IMR-90 (cell line): Measurements from ENCODE around the gene CTNNA2. TPM values are rescaled to one million over a fixed set of nuclear protein-coding genes. Genes with fewer than 3 reads are reported as not detected.

Source experiments
- ATAC-seq: fragments of 200-7000 bp; cut with Tn5 transposase; 2 replicates; pipeline ENCODE4 v1.9.1; 2020; ENCODE audit warnings: low read depth, mild to moderate bottlenecking, moderate library complexity
- BruUV-seq: library from RNA; stranded (reverse); fragments of 400-500 nt; replicated peaks from 2 replicates; lab custom pipeline; 2021; lab: Mats Ljungman, UMichigan
- CTCF ChIA-PET: fragments of 300-600 bp; formaldehyde crosslinking; extraction: SDS; loops from one replicate; lab custom pipeline; 2021; ENCODE audit warnings: antibody characterized with exemption; lab: Yijun Ruan, JAX
- POLR2A ChIA-PET: fragments of 300-600 bp; sonication (Branson Sonifier 250); formaldehyde crosslinking; loops from one replicate; lab custom pipeline; 2022; ENCODE audit warnings: antibody characterized with exemption; ENCODE audit not compliant: unreplicated experiment; lab: Charles Lee
- DNase-seq: peaks from one replicate; pipeline ENCODE4 v3.0.0; 2013
- H2AFZ ChIP-seq: replicated peaks from 2 replicates; pipeline ENCODE3; 2013; ENCODE audit warnings: low read length, mild to moderate bottlenecking; ENCODE audit not compliant: poor library complexity
- H2AK5ac ChIP-seq: 2 replicates; pipeline ENCODE4 v1.6.1; 2013; ENCODE audit warnings: low read depth, low read length, inconsistent platforms
- H2AK9ac ChIP-seq: replicated peaks from 2 replicates; pipeline ENCODE3; 2013; ENCODE audit warnings: mild to moderate bottlenecking, low read depth, low read length, moderate library complexity; ENCODE audit not compliant: poor library complexity
- H2BK120ac ChIP-seq: 2 replicates; pipeline ENCODE4 v1.6.1; 2013; ENCODE audit warnings: low read depth, low read length, inconsistent platforms
- H2BK15ac ChIP-seq: 3 replicates; pipeline ENCODE4 v1.6.1; 2013; ENCODE audit warnings: low read depth, low read length, inconsistent platforms
- H2BK20ac ChIP-seq: 2 replicates; pipeline ENCODE4 v1.6.1; 2013; ENCODE audit warnings: low read depth, mild to moderate bottlenecking, inconsistent platforms, low read length, moderate library complexity
- H2BK5ac ChIP-seq: 2 replicates; pipeline ENCODE4 v1.6.1; 2013; ENCODE audit warnings: mild to moderate bottlenecking, low read depth, low read length, inconsistent platforms; ENCODE audit not compliant: poor library complexity, severe bottlenecking
- H3K14ac ChIP-seq: replicated peaks from 2 replicates; pipeline ENCODE4 v1.6.1; 2013; ENCODE audit warnings: low read depth, low read length, inconsistent platforms
- H3K18ac ChIP-seq: 2 replicates; pipeline ENCODE4 v1.6.1; 2013; ENCODE audit warnings: low read depth, low read length, control low read depth
- H3K23ac ChIP-seq: 2 replicates; pipeline ENCODE4 v1.6.1; 2013; ENCODE audit warnings: low read depth, low read length, inconsistent platforms
- H3K27ac ChIP-seq: 2 replicates; pipeline ENCODE4 v1.5.1; 2013; ENCODE audit warnings: mild to moderate bottlenecking, control low read depth, low read length; ENCODE audit not compliant: insufficient read depth
- H3K27me3 ChIP-seq: 2 replicates; pipeline ENCODE4 v1.6.1; 2013; ENCODE audit warnings: low read length; ENCODE audit not compliant: control insufficient read depth, insufficient read depth
- H3K36me3 ChIP-seq: 2 replicates; pipeline ENCODE4 v1.6.1; 2013; ENCODE audit warnings: low read length, mixed read lengths; ENCODE audit not compliant: control insufficient read depth, insufficient read depth
- H3K4ac ChIP-seq: 2 replicates; pipeline ENCODE4 v1.6.1; 2013; ENCODE audit warnings: low read depth, low read length, inconsistent platforms
- H3K4me1 ChIP-seq: 2 replicates; pipeline ENCODE4 v1.6.1; 2013; ENCODE audit warnings: low read length, mixed read lengths; ENCODE audit not compliant: control insufficient read depth, insufficient read depth
- H3K4me2 ChIP-seq: 2 replicates; pipeline ENCODE4 v1.6.1; 2013; ENCODE audit warnings: low read depth, mild to moderate bottlenecking, control low read depth, low read length, moderate library complexity
- H3K4me3 ChIP-seq: 2 replicates; pipeline ENCODE4 v1.5.1; 2013; ENCODE audit warnings: low read depth, mild to moderate bottlenecking, control low read depth, low read length, moderate library complexity; ENCODE audit not compliant: insufficient read depth
- H3K56ac ChIP-seq: 2 replicates; pipeline ENCODE4 v1.6.1; 2013; ENCODE audit warnings: low read length, inconsistent platforms; ENCODE audit not compliant: insufficient read depth; ENCODE audit errors: extremely low read depth
- H3K79me1 ChIP-seq, 2 experiments: 2 replicates each; pipeline ENCODE4 v1.6.1; 2013; ENCODE audit warnings: low read length in 2 of 2, inconsistent platforms in 1 of 2, low read depth in 1 of 2
- H3K9ac ChIP-seq: 2 replicates; pipeline ENCODE4 v1.6.1; 2013; ENCODE audit warnings: low read depth, low read length, control low read depth
- H3K9me1 ChIP-seq: 2 replicates; pipeline ENCODE4 v1.6.1; 2013; ENCODE audit warnings: low read length, inconsistent platforms; ENCODE audit not compliant: insufficient read depth
- H3K9me3 ChIP-seq: 2 replicates; pipeline ENCODE4 v1.6.1; 2013; ENCODE audit warnings: low read length; ENCODE audit not compliant: control insufficient read depth, insufficient read depth
- H4K20me1 ChIP-seq: 2 replicates; pipeline ENCODE4 v1.6.1; 2013; ENCODE audit warnings: low read length, inconsistent platforms; ENCODE audit not compliant: insufficient read depth
- H4K5ac ChIP-seq: 2 replicates; pipeline ENCODE4 v1.6.1; 2013; ENCODE audit warnings: mild to moderate bottlenecking, low read depth, low read length, control low read depth
- H4K8ac ChIP-seq, 2 experiments: 2 replicates each; pipeline ENCODE4 v1.6.1; 2013; ENCODE audit warnings: low read depth in 2 of 2, low read length in 2 of 2, control low read depth in 1 of 2, inconsistent platforms in 1 of 2
- H4K91ac ChIP-seq: 2 replicates; pipeline ENCODE4 v1.6.1; 2013; ENCODE audit warnings: low read depth, low read length, inconsistent platforms; ENCODE audit not compliant: insufficient read depth
- CHD1 ChIP-seq: IDR thresholded peaks from 2 replicates; pipeline ENCODE4 v1.6.1; 2012; ENCODE audit warnings: low read depth, low read length, improper control_type of control experiment
- WGBS, 2 experiments: methylation state at CpG; one replicate each; pipeline versions ENCODE4 v1.1.5 to v1.1.7; 2013; ENCODE audit warnings: missing lambda C conversion rate in 2 of 2; ENCODE audit not compliant: insufficient read length in 1 of 2; ENCODE audit errors: extremely low coverage in 2 of 2; 5-methylcytosine and 5-hydroxymethylcytosine counted together
- dilution Hi-C: fragments of 300-500 bp; cut with HindIII; formaldehyde crosslinking; loops from one replicate; pipeline ENCODE4 v1.14.3; 2018; ENCODE audit warnings: low sequenced_read_pairs; ENCODE audit not compliant: unreplicated experiment
- in situ Hi-C: fragments of 300-500 bp; cut with MboI; formaldehyde crosslinking; loops from 3 replicates; pipeline ENCODE4 v1.14.3; 2019; ENCODE audit warnings: low sequenced_read_pairs, inconsistent platforms, mixed read lengths
- intact Hi-C: fragments of 100-400 bp; cut with micrococcal nuclease; formaldehyde crosslinking; loops from 2 replicates; pipeline ENCODE4 v1.10.0; 2022
- polyA plus RNA-seq, 3 experiments: library from polyadenylated mRNA; depleted of rRNA; stranded (reverse); fragments of >200 nt; gene quantifications; 2 replicates each; pipeline ENCODE4 v1.2.3, GENCODE V29; 2012; ENCODE audit warnings: low replicate concordance in 1 of 3
- total RNA-seq: library from RNA; depleted of rRNA; stranded (reverse); fragments of >200 nt; gene quantifications from 2 replicates; pipeline ENCODE4 v1.2.3, GENCODE V29; 2012

Gene CTNNA2
- total and polyA plus RNA-seq, 2 of the 4 experiments (the other 2 are of a cell fraction), result not detected

DNA sequence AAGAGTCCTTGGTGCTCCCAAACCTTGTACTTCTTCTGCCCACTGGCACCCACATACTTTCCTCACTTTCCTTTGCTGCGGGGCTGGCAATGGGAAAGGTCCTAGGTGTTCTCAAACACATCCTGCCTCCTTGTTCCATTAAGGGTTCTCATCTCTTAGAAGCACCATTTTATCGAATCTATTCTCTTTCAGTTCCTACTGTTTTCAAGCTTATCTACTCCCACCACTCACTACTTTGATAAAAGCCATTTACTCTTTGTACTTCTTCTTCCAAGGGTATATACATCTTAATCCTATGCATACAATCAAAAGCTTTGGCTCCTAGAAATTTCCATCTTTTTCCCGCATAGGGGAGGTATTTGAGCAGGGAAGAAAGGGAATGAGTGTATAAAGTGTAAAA lies 868.8 kb downstream of the CTNNA2 start:
- Histone ChIP-seq H2AK5ac (no peak overlapping the region), H3K9me3 (no peaks in the 10 kb centered on the region), H3K4ac (no peak overlapping the region), H3K27me3 (no peaks in the 10 kb centered on the region), H3K18ac (no peak overlapping the region), H3K56ac (no peak overlapping the region), H3K14ac (no peak overlapping the region), H3K27ac (no peak overlapping the region), H3K4me2 (no peak overlapping the region), H3K9ac (no peak overlapping the region), H2BK120ac (no peak overlapping the region), H3K23ac (no peak overlapping the region), H3K79me1 (no peaks in the 10 kb centered on the region), H2BK5ac (no peak overlapping the region), H2AK9ac (no peak overlapping the region), H4K5ac (no peak overlapping the region), H4K8ac (no peak overlapping the region), H3K4me3 (no peak overlapping the region), H3K36me3 (no peaks in the 10 kb centered on the region), H2AFZ (no peak overlapping the region), H2BK20ac (no peak overlapping the region), H2BK15ac (no peak overlapping the region), H4K91ac (no peak overlapping the region), H3K9me1 (no peaks in the 10 kb centered on the region), H4K20me1 (no peaks in the 10 kb centered on the region), H3K4me1 (no peaks in the 10 kb centered on the region)
- dilution Hi-C loops (no loop called here), intact Hi-C loops (no loop called here), in situ Hi-C loops (no loop called here)
- CTCF ChIA-PET, result no interaction called here
- BruUV-seq, result no TSS peak
- no CpG with 5 or more reads among the region's 3 CpGs for WGBS, 2 experiments
- ATAC-seq, result no peak
- DNase-seq, result no peak
- no peak for TF ChIP-seq CHD1
- POLR2A ChIA-PET, result no interaction called here
